Activated naive CD4-positive, alpha-beta T cell treated with anti-CD3 and anti-CD28 coated beads for 36 hours (primary cell): Measurements from ENCODE around the gene VSTM2L. TPM values are rescaled to one million over a fixed set of nuclear protein-coding genes. Genes with fewer than 3 reads are reported as not detected.

ENCODE experiments used
- CTCF ChIA-PET: fragments of 350-600 bp; sonication (Branson Sonifier 250); formaldehyde crosslinking; loops from one replicate; lab custom pipeline; 2021; ENCODE audit warnings: antibody characterized with exemption; lab: Charles Lee
- DNase-seq: peaks from one replicate; pipeline ENCODE4 v3.0.0-alpha.2; 2020
- H3K27ac Mint-ChIP-seq: one replicate; pipeline ENCODE4 v1.8.0; 2021; ENCODE audit warnings: mild to moderate bottlenecking, mixed read lengths
- H3K27me3 Mint-ChIP-seq: one replicate; pipeline ENCODE4 v1.8.0; 2021; ENCODE audit warnings: low read depth, mixed read lengths
- H3K36me3 Mint-ChIP-seq: one replicate; pipeline ENCODE4 v1.8.0; 2021; ENCODE audit warnings: low read depth, mixed read lengths
- H3K4me1 Mint-ChIP-seq: one replicate; pipeline ENCODE4 v1.8.0; 2021; ENCODE audit warnings: low read depth, mixed read lengths
- H3K4me3 Mint-ChIP-seq: one replicate; pipeline ENCODE4 v1.8.0; 2021; ENCODE audit warnings: mild to moderate bottlenecking, moderate library complexity, mixed read lengths
- H3K9me3 Mint-ChIP-seq: one replicate; pipeline ENCODE4 v1.8.0; 2021; ENCODE audit warnings: mixed read lengths
- intact Hi-C: fragments of 100-400 bp; cut with micrococcal nuclease; formaldehyde crosslinking; loops from one replicate; pipeline ENCODE4 v1.15.1; 2023
- total RNA-seq, 2 experiments: library from RNA; stranded (reverse); gene quantifications; one replicate each; pipeline ENCODE4 v1.2.3, GENCODE V29; 2021

The VSTM2L gene
- total RNA-seq, 2 experiments from 2014 or later, result not detected

- Mint-ChIP-seq H3K27ac (no peak overlapping the region), H3K4me3 (no peak overlapping the region), H3K9me3 (no peaks in the 10 kb centered on the region), H3K36me3 (no peaks in the 10 kb centered on the region), H3K4me1 (no peaks in the 10 kb centered on the region), H3K27me3 (no peaks in the 10 kb centered on the region)
- intact Hi-C loops, result no loop called here
- CTCF ChIA-PET, result no interaction called here
- no peak for DNase-seq
Observed at GRCh38 chr20:37882961-37883712, 19.8 kb upstream of the VSTM2L start.

- Mint-ChIP-seq H3K27me3 (no peaks in the 10 kb centered on the region), H3K27ac (no peak overlapping the region), H3K4me3 (no peak overlapping the region), H3K36me3 (no peaks in the 10 kb centered on the region), H3K4me1 (no peaks in the 10 kb centered on the region), H3K9me3 (no peaks in the 10 kb centered on the region)
- DNase-seq, result no peak
- CTCF ChIA-PET, result no interaction called here
- intact Hi-C loops, result no loop called here
Observed at GRCh38 chr20:37885042-37885441, 17.9 kb upstream of the VSTM2L start.

- CTCF ChIA-PET, result no interaction called here
- Mint-ChIP-seq H3K4me3 (no peak overlapping the region), H3K4me1 (no peaks in the 10 kb centered on the region), H3K36me3 (no peaks in the 10 kb centered on the region), H3K9me3 (no peaks in the 10 kb centered on the region), H3K27me3 (no peaks in the 10 kb centered on the region), H3K27ac (no peak overlapping the region)
- intact Hi-C loops, result no loop called here
- DNase-seq, result no peak
Observed at GRCh38 chr20:37885593-37886503, 17.1 kb upstream of the VSTM2L start.

DNA sequence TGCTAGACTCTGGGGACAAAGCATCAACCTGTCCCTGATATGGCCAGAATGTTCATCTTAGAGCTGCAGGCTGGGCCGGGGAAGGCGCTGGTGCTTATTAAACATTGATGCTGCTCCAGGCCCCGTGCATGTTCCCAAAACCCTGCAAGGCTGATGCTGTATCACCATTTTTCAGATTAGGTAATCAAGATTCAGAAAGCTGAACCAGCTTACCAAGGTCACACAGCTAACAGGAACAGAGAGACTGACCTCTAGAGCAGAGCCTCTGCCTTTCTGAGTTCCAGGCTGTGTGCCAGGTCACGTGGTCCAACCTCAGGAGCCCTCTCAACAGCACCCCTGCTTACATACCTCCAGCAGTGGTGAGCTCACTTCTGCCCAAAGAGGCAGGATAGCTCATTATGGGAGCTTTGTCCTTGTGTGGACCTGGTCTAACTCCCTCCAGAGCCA lies 16.1 kb upstream of the VSTM2L start:
- Mint-ChIP-seq H3K36me3 (no peaks in the 10 kb centered on the region), H3K4me1 (no peaks in the 10 kb centered on the region), H3K27me3 (no peaks in the 10 kb centered on the region), H3K9me3 (no peaks in the 10 kb centered on the region), H3K27ac (no peak overlapping the region), H3K4me3 (no peak overlapping the region)
- no peak for DNase-seq
- intact Hi-C loops, result no loop called here
- CTCF ChIA-PET, result no interaction called here

- H3K36me3 Mint-ChIP-seq, result no peaks in the 10 kb centered on the region
Observed at GRCh38 chr20:37888641-37889040, 14.3 kb upstream of the VSTM2L start.

GRCh38 chr20:37890108-37890507 lies 12.8 kb upstream of the VSTM2L start:
- no peak overlapping the region for H3K4me3 Mint-ChIP-seq
- H3K9me3 Mint-ChIP-seq, result no peaks in the 10 kb centered on the region
- DNase-seq, result no peak
- CTCF ChIA-PET, result interaction anchor here (0.5 kb wide), 1 partner anchor 163 kb away, joined by 3 read pairs; no protein-coding TSS in a partner anchor
- no peak overlapping the region for H3K27ac Mint-ChIP-seq
- H3K36me3 Mint-ChIP-seq, result no peaks in the 10 kb centered on the region
- intact Hi-C loops, result no loop called here
- no peaks in the 10 kb centered on the region for H3K27me3 Mint-ChIP-seq
- H3K4me1 Mint-ChIP-seq, result no peaks in the 10 kb centered on the region

More at GRCh38 chr20:37888641-37889040, 14.3 kb upstream of the VSTM2L start:
- CTCF ChIA-PET, result no interaction called here
- Mint-ChIP-seq H3K27ac (no peak overlapping the region), H3K4me1 (no peaks in the 10 kb centered on the region), H3K4me3 (no peak overlapping the region), H3K9me3 (no peaks in the 10 kb centered on the region), H3K27me3 (no peaks in the 10 kb centered on the region)
- intact Hi-C loops, result no loop called here
- DNase-seq, result no peak

DNA sequence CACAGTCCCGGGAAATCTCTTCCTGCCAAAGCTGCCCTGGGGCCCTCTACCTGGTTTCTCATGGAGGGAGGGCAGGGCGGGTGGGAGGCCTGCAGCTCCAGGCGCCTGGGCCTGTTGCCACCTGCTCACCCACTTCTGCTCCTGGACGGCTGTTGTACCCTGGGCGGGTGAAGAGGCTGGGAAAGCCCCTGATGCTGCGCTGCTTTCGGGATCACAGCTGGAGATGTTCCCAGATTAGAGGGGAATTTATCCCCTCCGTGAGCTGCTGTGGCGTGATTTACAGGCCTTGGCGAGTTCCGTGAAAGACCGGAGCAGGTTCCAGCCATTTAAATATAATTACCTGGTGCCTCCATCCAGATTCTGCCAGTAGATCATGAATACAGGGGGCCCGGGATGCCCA lies 12.3 kb upstream of the VSTM2L start:
- Mint-ChIP-seq H3K4me3 (no peak overlapping the region), H3K36me3 (no peaks in the 10 kb centered on the region), H3K9me3 (no peaks in the 10 kb centered on the region), H3K27me3 (no peaks in the 10 kb centered on the region), H3K4me1 (no peaks in the 10 kb centered on the region), H3K27ac (no peak overlapping the region)
- intact Hi-C loops, result no loop called here
- no peak for DNase-seq
- CTCF ChIA-PET, result interaction anchor here (0.5 kb wide), 1 partner anchor 163 kb away, joined by 3 read pairs; no protein-coding TSS in a partner anchor

DNA sequence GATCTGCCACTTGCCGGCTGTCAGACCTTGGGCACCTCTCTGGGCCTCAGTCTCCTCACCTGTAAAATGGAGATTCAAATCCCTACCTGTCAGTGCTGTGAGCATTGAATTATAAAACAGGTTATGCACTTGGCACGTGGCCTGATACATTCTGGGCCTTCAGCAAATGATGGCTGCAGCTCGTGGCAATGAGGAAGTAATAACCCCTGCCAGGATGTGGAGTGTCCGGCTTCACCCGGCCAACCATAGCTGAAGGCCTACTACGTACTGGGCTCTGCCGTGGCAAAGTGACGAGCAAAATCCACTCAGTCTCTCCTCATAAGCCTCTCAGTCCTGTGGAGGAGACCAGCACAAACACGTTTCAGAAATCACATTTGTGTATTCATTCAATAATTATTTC lies 10.9 kb upstream of the VSTM2L start:
- no peaks in the 10 kb centered on the region for H3K27me3 Mint-ChIP-seq
- no peak overlapping the region for H3K4me3 Mint-ChIP-seq
- no peaks in the 10 kb centered on the region for H3K9me3 Mint-ChIP-seq
- no peaks in the 10 kb centered on the region for H3K36me3 Mint-ChIP-seq
- intact Hi-C loops, result no loop called here
- CTCF ChIA-PET, result interaction anchor here (0.7 kb wide), 1 partner anchor 329 kb away, joined by 3 read pairs; no protein-coding TSS in a partner anchor
- no peaks in the 10 kb centered on the region for H3K4me1 Mint-ChIP-seq
- DNase-seq, result no peak
- no peak overlapping the region for H3K27ac Mint-ChIP-seq

DNA sequence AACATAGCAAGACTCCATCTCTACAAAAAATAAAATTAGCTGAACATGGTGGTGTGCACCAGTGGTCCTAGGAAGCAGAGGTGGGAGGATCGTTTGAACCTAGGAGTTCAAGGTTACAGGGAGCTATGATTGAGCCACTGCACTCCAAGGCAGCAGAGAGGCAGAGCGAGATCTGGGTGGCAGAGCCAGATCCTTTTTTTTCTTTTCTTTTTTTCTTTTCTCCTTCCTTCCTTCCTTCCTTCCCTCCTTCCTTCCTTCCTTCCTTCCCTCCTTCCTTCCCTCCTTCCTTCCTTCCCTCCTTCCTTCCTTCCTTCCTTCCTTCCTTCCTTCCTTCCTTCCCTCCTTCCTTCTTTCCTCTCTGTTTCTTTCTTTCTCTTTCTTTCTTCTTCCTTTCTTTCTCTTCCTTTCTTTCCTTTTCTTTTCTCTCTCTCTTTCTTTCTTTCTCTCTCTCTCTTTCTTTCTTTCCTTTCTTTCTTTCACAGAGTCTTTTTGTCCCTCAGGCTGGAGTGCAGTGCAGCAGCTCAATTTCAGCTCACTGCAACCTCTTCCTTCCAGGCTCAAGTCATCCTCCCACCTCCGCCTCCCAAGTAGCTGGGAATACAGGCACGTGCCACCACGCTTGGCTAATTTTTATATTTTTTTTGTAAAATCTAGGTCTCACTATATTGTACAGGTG lies 9.2 kb upstream of the VSTM2L start:
- H3K4me1 Mint-ChIP-seq, result peaks cover 3% of the 10 kb centered on the region
- H3K36me3 Mint-ChIP-seq, result no peaks in the 10 kb centered on the region

DNA sequence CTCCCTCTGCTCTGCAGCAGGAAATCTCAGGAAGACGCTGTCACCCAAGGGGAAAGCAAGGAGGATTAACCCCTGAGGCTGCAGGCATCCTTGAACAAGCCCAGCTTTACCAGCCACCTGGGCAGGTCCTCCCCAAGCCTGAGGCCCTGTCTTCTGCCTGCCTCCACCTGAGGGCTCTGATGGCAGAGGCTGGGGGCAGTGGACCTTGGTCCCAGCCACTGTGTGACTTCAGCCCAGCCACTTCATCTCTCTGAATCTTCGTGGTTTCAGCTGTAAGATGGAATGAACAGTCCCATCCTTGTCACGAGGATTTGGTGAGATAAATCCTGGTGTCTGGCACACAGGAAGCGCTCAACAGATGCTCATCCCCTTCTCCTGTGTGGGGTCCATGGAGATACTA lies 8.5 kb upstream of the VSTM2L start:
- DNase-seq, result no peak
- CTCF ChIA-PET, result no interaction called here
- peaks cover 8% of the 10 kb centered on the region for H3K27me3 Mint-ChIP-seq
- no peak overlapping the region for H3K27ac Mint-ChIP-seq
- no peak overlapping the region for H3K4me3 Mint-ChIP-seq
- H3K9me3 Mint-ChIP-seq, result no peaks in the 10 kb centered on the region
- intact Hi-C loops, result no loop called here
- peaks cover 3% of the 10 kb centered on the region for H3K4me1 Mint-ChIP-seq
- H3K36me3 Mint-ChIP-seq, result no peaks in the 10 kb centered on the region

More for the DNA sequence above, 9.2 kb upstream of the VSTM2L start:
- Mint-ChIP-seq H3K4me3 (no peak overlapping the region), H3K27ac (no peak overlapping the region), H3K27me3 (peaks cover 3% of the 10 kb centered on the region), H3K9me3 (no peaks in the 10 kb centered on the region)
- CTCF ChIA-PET, result no interaction called here
- no peak for DNase-seq
- intact Hi-C loops, result no loop called here

- Mint-ChIP-seq H3K9me3 (no peaks in the 10 kb centered on the region), H3K4me1 (peaks cover 3% of the 10 kb centered on the region), H3K4me3 (no peak overlapping the region), H3K27ac (no peak overlapping the region), H3K27me3 (peaks cover 15% of the 10 kb centered on the region), H3K36me3 (no peaks in the 10 kb centered on the region)
- no peak for DNase-seq
- intact Hi-C loops, result loop anchor here (5.0 kb wide), 1 partner anchor 243 kb away; no protein-coding TSS in a partner anchor
- CTCF ChIA-PET, result no interaction called here
Observed at GRCh38 chr20:37895166-37895565, 7.8 kb upstream of the VSTM2L start.
